Karpas-422 (cell line): Measurements from ENCODE around the gene PCDHGB5. TPM values are rescaled to one million over a fixed set of nuclear protein-coding genes. Genes with fewer than 3 reads are reported as not detected.
A peak's percentile ranks its signal among the peaks of the same experiment; 100 is the strongest.

Experiments used
- DNase-seq: peaks from one replicate; pipeline ENCODE4 v3.0.0-alpha.2; 2015
- H2AFZ ChIP-seq: fragments of 200-600 bp; sonication (generic); 2 replicates; pipeline ENCODE4 v1.6.1; 2014; ENCODE audit warnings: antibody characterized with exemption, low read length, mixed read lengths
- H3K27ac ChIP-seq: fragments of 200-600 bp; sonication (generic); 2 replicates; pipeline ENCODE4 v1.5.1; 2014; ENCODE audit warnings: mild to moderate bottlenecking, low read length, moderate library complexity
- H3K27me3 ChIP-seq: fragments of 200-600 bp; sonication (generic); 2 replicates; pipeline ENCODE4 v1.6.1; 2014; ENCODE audit warnings: low read length, mixed read lengths
- H3K36me3 ChIP-seq: fragments of 200-600 bp; sonication (generic); 2 replicates; pipeline ENCODE4 v1.6.1; 2014; ENCODE audit warnings: low read length, mixed read lengths; ENCODE audit not compliant: insufficient read depth
- H3K4me1 ChIP-seq: fragments of 200-600 bp; sonication (generic); 2 replicates; pipeline ENCODE4 v1.6.1; 2014; ENCODE audit warnings: mild to moderate bottlenecking, low read length, mixed read lengths
- H3K4me2 ChIP-seq: fragments of 200-600 bp; sonication (generic); 2 replicates; pipeline ENCODE4 v1.6.1; 2014; ENCODE audit warnings: low read length, low read depth, mild to moderate bottlenecking; ENCODE audit not compliant: poor library complexity, severe bottlenecking
- H3K4me3 ChIP-seq: fragments of 200-600 bp; sonication (generic); 2 replicates; pipeline ENCODE4 v1.5.1; 2014; ENCODE audit warnings: mild to moderate bottlenecking, antibody characterized with exemption, low read length, mixed read lengths
- H3K79me2 ChIP-seq: fragments of 200-600 bp; sonication (generic); 2 replicates; pipeline ENCODE4 v1.6.1; 2014; ENCODE audit warnings: mild to moderate bottlenecking, low read length, mixed read lengths
- H3K9ac ChIP-seq: fragments of 200-600 bp; sonication (generic); 2 replicates; pipeline ENCODE4 v1.6.0; 2014; ENCODE audit warnings: low read length
- H3K9me2 ChIP-seq: fragments of 200-600 bp; sonication (generic), shearing (Covaris generic); replicated peaks from 2 replicates; pipeline ENCODE4 v1.6.0; 2014; ENCODE audit warnings: mild to moderate bottlenecking, low read length, moderate library complexity; ENCODE audit not compliant: insufficient read depth
- H3K9me3 ChIP-seq: fragments of 300-700, 200-600 bp; sonication (generic); 2 replicates; pipeline ENCODE4 v1.6.1; 2014; ENCODE audit warnings: low read length, mixed read lengths
- H4K20me1 ChIP-seq: fragments of 200-600 bp; sonication (generic); 2 replicates; pipeline ENCODE4 v1.6.1; 2014; ENCODE audit warnings: mild to moderate bottlenecking, antibody characterized with exemption, low read length, low read depth; ENCODE audit not compliant: insufficient read depth
- total RNA-seq: library from RNA; depleted of rRNA; stranded (reverse); fragments of >200 nt; shearing (Covaris generic); gene quantifications from 2 replicates; pipeline ENCODE4 v1.2.3, GENCODE V29; 2014; ENCODE audit warnings: low replicate concordance; rRNA removed

The PCDHGB5 gene
- total RNA-seq, 1 experiment from 2014 or later: 17.0 TPM

GRCh38 chr5:141439411-141440141, 41.8 kb downstream of the PCDHGB5 start:
- peaks cover 10% of the 10 kb centered on the region for H3K36me3 ChIP-seq
- peaks cover 23% of the 10 kb centered on the region for H3K4me1 ChIP-seq
- no peaks in the 10 kb centered on the region for H3K9me2 ChIP-seq
- H3K4me3 ChIP-seq: no peak overlapping the region
- DNase-seq: no peak
- no peak overlapping the region for H3K9ac ChIP-seq
- no peak overlapping the region for H3K4me2 ChIP-seq
- no peak overlapping the region for H2AFZ ChIP-seq
- no peaks in the 10 kb centered on the region for H3K27me3 ChIP-seq
- no peaks in the 10 kb centered on the region for H3K9me3 ChIP-seq
- H3K79me2 ChIP-seq: peaks cover 26% of the 10 kb centered on the region
- no peak overlapping the region for H3K27ac ChIP-seq
- no peaks in the 10 kb centered on the region for H4K20me1 ChIP-seq

- Histone ChIP-seq H3K36me3 (peaks cover 10% of the 10 kb centered on the region), H3K27ac (no peak overlapping the region), H3K4me3 (no peak overlapping the region), H3K79me2 (peaks cover 31% of the 10 kb centered on the region), H4K20me1 (no peaks in the 10 kb centered on the region), H3K27me3 (no peaks in the 10 kb centered on the region), H3K9me3 (no peaks in the 10 kb centered on the region), H3K4me2 (no peak overlapping the region), H2AFZ (no peak overlapping the region), H3K9me2 (no peaks in the 10 kb centered on the region), H3K9ac (no peak overlapping the region), H3K4me1 (peaks cover 23% of the 10 kb centered on the region)
- no peak for DNase-seq
Measured at GRCh38 chr5:141440341-141440740, 42.6 kb downstream of the PCDHGB5 start.

GRCh38 chr5:141441571-141442170, 43.9 kb downstream of the PCDHGB5 start:
- Histone ChIP-seq H3K36me3 (peaks cover 6% of the 10 kb centered on the region), H3K4me3 (no peak overlapping the region), H4K20me1 (no peaks in the 10 kb centered on the region), H3K9me2 (no peaks in the 10 kb centered on the region), H3K9ac (no peak overlapping the region), H3K27me3 (no peaks in the 10 kb centered on the region), H3K27ac (peak overlapping the region; percentile 89; the same call in 1 of the 2 replicates), H3K4me1 (peaks cover 23% of the 10 kb centered on the region), H3K79me2 (peaks cover 32% of the 10 kb centered on the region), H2AFZ (no peak overlapping the region), H3K9me3 (no peaks in the 10 kb centered on the region), H3K4me2 (peak overlapping the region; percentile 49)
- DNase-seq: no peak

Other genes with a start within 250 kb of the PCDHGB5 start
- gene PCDHB6, start 247.9 kb upstream of the PCDHGB5 start, total RNA-seq: not detected in 2 replicates
- gene PCDHB7, start 225.3 kb upstream of the PCDHGB5 start, total RNA-seq: not detected in 2 replicates
- not detected in 2 replicates for gene PCDHB8, start 220.2 kb upstream of the PCDHGB5 start, total RNA-seq
- gene PCDHB16, start 215.6 kb upstream of the PCDHGB5 start, total RNA-seq: 0.04 and 0.54 TPM in 2 replicates
- 0.11 and 0.29 TPM in 2 replicates for gene PCDHB9, start 210.8 kb upstream of the PCDHGB5 start, total RNA-seq
- 0.11 TPM in 1 of 2 replicates, not detected in the other for gene PCDHB10, start 205.6 kb upstream of the PCDHGB5 start, total RNA-seq
- not detected in 2 replicates for gene PCDHB11, start 198.3 kb upstream of the PCDHGB5 start, total RNA-seq
- gene PCDHB12, start 189.2 kb upstream of the PCDHGB5 start, total RNA-seq: not detected in 2 replicates
- 0.19 and 0.69 TPM in 2 replicates for gene PCDHB13, start 184.0 kb upstream of the PCDHGB5 start, total RNA-seq
- gene PCDHB14, start 174.6 kb upstream of the PCDHGB5 start, total RNA-seq: 0.48 and 0.90 TPM in 2 replicates
- gene PCDHB15, start 152.6 kb upstream of the PCDHGB5 start, total RNA-seq: 0.25 TPM in 1 of 2 replicates, not detected in the other
- gene SLC25A2, start 93.9 kb upstream of the PCDHGB5 start, total RNA-seq: 0.65 and 0.82 TPM in 2 replicates
- gene TAF7, start 77.2 kb upstream of the PCDHGB5 start, total RNA-seq: 70.0 and 85.9 TPM in 2 replicates
- gene PCDHGA1, start 67.4 kb upstream of the PCDHGB5 start, total RNA-seq: 0.48 and 1.2 TPM in 2 replicates
- 0.04 TPM in 1 of 2 replicates, not detected in the other for gene PCDHGA2, start 59.2 kb upstream of the PCDHGB5 start, total RNA-seq
- gene PCDHGA3, start 54.1 kb upstream of the PCDHGB5 start, total RNA-seq: not detected in 2 replicates
- gene PCDHGB1, start 47.8 kb upstream of the PCDHGB5 start, total RNA-seq: 14.0 and 15.3 TPM in 2 replicates
- 11.1 and 13.5 TPM in 2 replicates for gene PCDHGA4, start 42.9 kb upstream of the PCDHGB5 start, total RNA-seq
- gene PCDHGB2, start 38.0 kb upstream of the PCDHGB5 start, total RNA-seq: 9.8 and 11.5 TPM in 2 replicates
- gene PCDHGA5, start 33.8 kb upstream of the PCDHGB5 start, total RNA-seq: 8.8 and 9.7 TPM in 2 replicates
- 19.5 and 22.7 TPM in 2 replicates for gene PCDHGB3, start 27.7 kb upstream of the PCDHGB5 start, total RNA-seq
- 10.9 and 14.5 TPM in 2 replicates for gene PCDHGA6, start 24.1 kb upstream of the PCDHGB5 start, total RNA-seq
- 8.4 and 11.5 TPM in 2 replicates for gene PCDHGA7, start 15.2 kb upstream of the PCDHGB5 start, total RNA-seq
- gene PCDHGB4, start 10.2 kb upstream of the PCDHGB5 start, total RNA-seq: 6.3 and 10.0 TPM in 2 replicates
- gene PCDHGA8, start 5.3 kb upstream of the PCDHGB5 start, total RNA-seq: 8.8 and 9.6 TPM in 2 replicates
- gene PCDHGA9, start 4.8 kb downstream of the PCDHGB5 start, total RNA-seq: 13.0 and 15.7 TPM in 2 replicates
- 5.5 and 8.8 TPM in 2 replicates for gene PCDHGB6, start 10.1 kb downstream of the PCDHGB5 start, total RNA-seq
- gene PCDHGA10, start 15.0 kb downstream of the PCDHGB5 start, total RNA-seq: 8.5 and 11.2 TPM in 2 replicates
- 6.3 and 10.4 TPM in 2 replicates for gene PCDHGB7, start 19.7 kb downstream of the PCDHGB5 start, total RNA-seq
- gene PCDHGA11, start 23.1 kb downstream of the PCDHGB5 start, total RNA-seq: 9.3 and 10.4 TPM in 2 replicates
- 6.6 and 7.8 TPM in 2 replicates for gene PCDHGA12, start 32.6 kb downstream of the PCDHGB5 start, total RNA-seq
- 61.3 and 75.2 TPM in 2 replicates for gene PCDHGC3, start 78.0 kb downstream of the PCDHGB5 start, total RNA-seq
- gene PCDHGC4, start 87.1 kb downstream of the PCDHGB5 start, total RNA-seq: 7.0 and 11.8 TPM in 2 replicates
- 5.1 and 5.8 TPM in 2 replicates for gene PCDHGC5, start 91.1 kb downstream of the PCDHGB5 start, total RNA-seq
- 147 and 181 TPM in 2 replicates for gene DIAPH1, start 221.1 kb downstream of the PCDHGB5 start, total RNA-seq
- 96.0 and 128 TPM in 2 replicates for gene HDAC3, start 238.9 kb downstream of the PCDHGB5 start, total RNA-seq
- 20.4 and 48.3 TPM in 2 replicates for gene RELL2, start 239.1 kb downstream of the PCDHGB5 start, total RNA-seq